ENCODE results near the gene USP43. TPM values are rescaled to one million over a fixed set of nuclear protein-coding genes. Genes with fewer than 3 reads are reported as not detected.

USP43 gene
- total RNA-seq, 5 donors from 2014 or later (not counting 1 experiment from before 2014, with no cell fraction given) = 0.16 to 0.35 (median 0.23) TPM

GRCh38 chr17:9669551-9670008, 24.3 kb downstream of the USP43 start:
- Histone ChIP-seq H3K27me3 (replicated peaks in 1 of 2; ENCODE audit: control insufficient read depth in 2 of 2, extremely low read depth in 1 of 2, insufficient read depth in 2 of 2, low read length in 1 of 2) (peaks cover 2 to 6% of the 10 kb centered on the region in 2 experiments), H3K4me3 (ENCODE audit: control insufficient read depth in 1 of 2, extremely low read depth in 1 of 2, low read length in 1 of 2) (no peak overlapping the region), H3K27ac (ENCODE audit: low read length) (no peak overlapping the region), H3K36me3 (ENCODE audit: control insufficient read depth in 2 of 2, extremely low read depth in 1 of 2, insufficient read depth in 1 of 2, low read length in 1 of 2) (no peaks in the 10 kb centered on the region), H3K9me3 (no peaks in the 10 kb centered on the region), H3K4me1 (ENCODE audit: control insufficient read depth in 1 of 2, extremely low read depth in 1 of 2, insufficient read depth in 2 of 2, low read length in 2 of 2) (peaks cover 0 to 10% of the 10 kb centered on the region in 2 experiments)
- peaks cover 21 to 31% of the 10 kb centered on the region in 2 donors for H3K27me3 Mint-ChIP-seq
- 89% methylated on average over 4 of the region's 6 CpGs for WGBS (ENCODE audit: insufficient coverage)
- ChIA-PET CTCF (no interaction called here), POLR2A (no interaction called here)
- no peaks in the 10 kb centered on the region for H3K36me3 Mint-ChIP-seq
- no peak overlapping the region for H3K27ac Mint-ChIP-seq
- no peak overlapping the region for H3K4me3 Mint-ChIP-seq
- ATAC-seq (replicated peaks in 1 of 4) (no peak), DNase-seq (no peak)
- H3K9me3 Mint-ChIP-seq = no peaks in the 10 kb centered on the region
- H3K4me1 Mint-ChIP-seq = peaks cover 7 to 19% (median 15%) of the 10 kb centered on the region in 3 donors

DNA sequence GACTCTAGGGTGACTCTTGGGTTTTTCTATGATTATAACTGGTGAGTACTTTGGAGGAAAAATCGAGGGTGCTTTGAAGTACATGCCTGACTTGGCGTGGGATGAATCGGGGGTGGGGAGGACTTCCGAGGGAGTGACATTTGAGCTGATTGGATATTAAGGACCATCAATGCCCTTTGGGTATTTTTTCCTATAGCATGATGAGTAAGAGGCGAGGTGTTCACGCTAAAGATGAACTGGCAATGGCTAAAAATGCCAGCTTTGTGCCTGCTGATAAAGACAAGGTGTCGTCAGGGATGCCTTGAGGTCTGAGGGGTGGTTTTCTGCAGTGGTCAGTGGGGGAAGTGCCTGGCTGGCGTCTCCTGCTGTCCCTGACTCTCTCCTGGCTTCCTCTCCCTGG, 25.3 kb downstream of the USP43 start:
- no peaks in the 10 kb centered on the region for H3K9me3 Mint-ChIP-seq
- no peak overlapping the region for H3K27ac Mint-ChIP-seq
- Histone ChIP-seq H3K27me3 (replicated peaks in 1 of 2; ENCODE audit: control insufficient read depth in 2 of 2, extremely low read depth in 1 of 2, insufficient read depth in 2 of 2, low read length in 1 of 2) (peaks cover 2 to 6% of the 10 kb centered on the region in 2 experiments), H3K4me3 (ENCODE audit: control insufficient read depth in 1 of 2, extremely low read depth in 1 of 2, low read length in 1 of 2) (no peak overlapping the region), H3K27ac (ENCODE audit: low read length) (no peak overlapping the region), H3K9me3 (no peaks in the 10 kb centered on the region), H3K4me1 (ENCODE audit: control insufficient read depth in 1 of 2, extremely low read depth in 1 of 2, insufficient read depth in 2 of 2, low read length in 2 of 2) (peaks cover 0 to 10% of the 10 kb centered on the region in 2 experiments), H3K36me3 (ENCODE audit: control insufficient read depth in 2 of 2, extremely low read depth in 1 of 2, insufficient read depth in 1 of 2, low read length in 1 of 2) (no peaks in the 10 kb centered on the region)
- H3K4me3 Mint-ChIP-seq = no peak overlapping the region
- no peaks in the 10 kb centered on the region for H3K36me3 Mint-ChIP-seq
- 69% methylated on average over 7 of the region's 8 CpGs for WGBS (ENCODE audit: insufficient coverage)
- peaks cover 16 to 31% of the 10 kb centered on the region in 2 donors for H3K27me3 Mint-ChIP-seq
- ChIA-PET CTCF (no interaction called here), POLR2A (no interaction called here)
- peaks cover 7 to 18% (median 15%) of the 10 kb centered on the region in 3 donors for H3K4me1 Mint-ChIP-seq
- no peak for ATAC-seq (replicated peaks in 1 of 4)
- DNase-seq = no peak

GRCh38 chr17:9671559-9671958, 26.2 kb downstream of the USP43 start:
- peaks cover 0 to 4% of the 10 kb centered on the region in 2 experiments for H3K4me1 ChIP-seq (ENCODE audit: control insufficient read depth in 1 of 2, extremely low read depth in 1 of 2, insufficient read depth in 2 of 2, low read length in 2 of 2)
- H3K4me3 ChIP-seq (ENCODE audit: control insufficient read depth in 1 of 2, extremely low read depth in 1 of 2, low read length in 1 of 2) = no peak overlapping the region
- DNase-seq (no peak), ATAC-seq (replicated peaks in 1 of 4) (no peak)
- H3K36me3 ChIP-seq (ENCODE audit: control insufficient read depth in 2 of 2, extremely low read depth in 1 of 2, insufficient read depth in 1 of 2, low read length in 1 of 2) = no peaks in the 10 kb centered on the region
- peaks cover 2 to 6% of the 10 kb centered on the region in 2 experiments for H3K27me3 ChIP-seq (replicated peaks in 1 of 2; ENCODE audit: control insufficient read depth in 2 of 2, extremely low read depth in 1 of 2, insufficient read depth in 2 of 2, low read length in 1 of 2)
- no peak overlapping the region for H3K27ac ChIP-seq (ENCODE audit: low read length)
- no peaks in the 10 kb centered on the region for H3K9me3 Mint-ChIP-seq
- no peaks in the 10 kb centered on the region for H3K36me3 Mint-ChIP-seq
- ChIA-PET POLR2A (no interaction called here), CTCF (no interaction called here)
- WGBS (ENCODE audit: insufficient coverage) = 75% methylated on average over 3 of the region's 4 CpGs
- H3K4me3 Mint-ChIP-seq = no peak overlapping the region
- peaks cover 13 to 31% of the 10 kb centered on the region in 2 donors for H3K27me3 Mint-ChIP-seq
- peaks cover 5 to 9% (median 9%) of the 10 kb centered on the region in 3 donors for H3K4me1 Mint-ChIP-seq
- H3K9me3 ChIP-seq = no peaks in the 10 kb centered on the region
- H3K27ac Mint-ChIP-seq = no peak overlapping the region

DNA sequence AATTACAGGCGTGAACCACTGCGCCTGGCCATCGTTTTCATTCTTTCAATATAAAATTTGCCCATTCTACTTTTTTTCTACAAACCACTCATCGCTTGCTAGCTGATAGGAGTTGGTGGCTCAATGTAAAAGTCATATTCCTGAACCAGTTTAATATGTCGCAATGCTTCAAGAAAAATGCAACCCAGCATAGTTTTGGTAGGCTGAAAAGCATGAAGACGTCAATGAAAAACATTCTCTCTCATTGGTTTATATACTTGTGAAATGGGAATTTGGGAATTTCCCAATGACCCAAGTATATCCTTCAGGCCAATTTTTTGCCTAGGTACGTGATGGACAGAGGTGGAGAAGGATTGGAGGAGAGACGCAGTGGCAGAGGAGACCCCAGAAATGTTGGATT, 26.9 kb downstream of the USP43 start:
- peaks cover 13 to 31% of the 10 kb centered on the region in 2 donors for H3K27me3 Mint-ChIP-seq
- WGBS (ENCODE audit: insufficient coverage) = 100% methylated on average over 1 of the region's 8 CpGs
- H3K4me3 ChIP-seq (ENCODE audit: control insufficient read depth in 1 of 2, extremely low read depth in 1 of 2, low read length in 1 of 2) = no peak overlapping the region
- H3K4me1 Mint-ChIP-seq = peaks cover 0 to 4% (median 4%) of the 10 kb centered on the region in 3 donors
- no peak for ATAC-seq (replicated peaks in 1 of 4)
- H3K36me3 Mint-ChIP-seq = no peaks in the 10 kb centered on the region
- peaks cover 2 to 8% of the 10 kb centered on the region in 2 experiments for H3K27me3 ChIP-seq (replicated peaks in 1 of 2; ENCODE audit: control insufficient read depth in 2 of 2, extremely low read depth in 1 of 2, insufficient read depth in 2 of 2, low read length in 1 of 2)
- no peaks in the 10 kb centered on the region for H3K9me3 Mint-ChIP-seq
- H3K4me1 ChIP-seq (ENCODE audit: control insufficient read depth in 1 of 2, extremely low read depth in 1 of 2, insufficient read depth in 2 of 2, low read length in 2 of 2) = no peaks in the 10 kb centered on the region
- ChIA-PET CTCF (no interaction called here), POLR2A (no interaction called here)
- DNase-seq = no peak
- no peak overlapping the region for H3K4me3 Mint-ChIP-seq
- no peak overlapping the region for H3K27ac Mint-ChIP-seq
- no peaks in the 10 kb centered on the region for H3K36me3 ChIP-seq (ENCODE audit: control insufficient read depth in 2 of 2, extremely low read depth in 1 of 2, insufficient read depth in 1 of 2, low read length in 1 of 2)
- H3K9me3 ChIP-seq = no peaks in the 10 kb centered on the region
- no peak overlapping the region for H3K27ac ChIP-seq (ENCODE audit: low read length)

DNA sequence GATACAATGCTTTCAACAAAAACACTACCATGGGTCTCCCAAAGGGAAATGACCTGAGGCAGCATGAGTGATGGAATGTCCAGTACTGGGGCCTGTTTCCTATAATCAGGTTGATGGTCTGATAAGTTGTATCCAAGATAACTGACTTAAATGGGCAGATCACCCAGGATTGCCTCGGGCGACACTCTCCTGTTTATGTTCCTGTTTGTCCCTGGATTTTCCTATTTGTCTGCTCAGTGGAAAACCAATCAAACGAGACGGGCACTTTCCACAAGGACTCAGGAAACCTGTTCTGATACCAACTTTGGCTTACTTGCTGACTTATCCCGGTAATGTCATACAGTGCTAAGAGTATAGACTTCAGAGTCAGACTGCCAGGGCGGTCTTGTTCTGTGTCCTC, 27.4 kb downstream of the USP43 start:
- ChIA-PET POLR2A (no interaction called here), CTCF (no interaction called here)
- Mint-ChIP-seq H3K27me3 (peaks cover 13 to 26% of the 10 kb centered on the region in 2 donors), H3K27ac (no peak overlapping the region), H3K9me3 (no peaks in the 10 kb centered on the region), H3K4me3 (no peak overlapping the region), H3K36me3 (no peaks in the 10 kb centered on the region), H3K4me1 (peaks cover 0 to 4% (median under 1%) of the 10 kb centered on the region in 3 donors)
- H3K27me3 ChIP-seq (replicated peaks in 1 of 2; ENCODE audit: control insufficient read depth in 2 of 2, extremely low read depth in 1 of 2, insufficient read depth in 2 of 2, low read length in 1 of 2) = peaks cover 2 to 8% of the 10 kb centered on the region in 2 experiments
- WGBS (ENCODE audit: insufficient coverage) = 85% methylated on average over 6 of the region's 6 CpGs
- H3K4me3 ChIP-seq (ENCODE audit: control insufficient read depth in 1 of 2, extremely low read depth in 1 of 2, low read length in 1 of 2) = no peak overlapping the region
- H3K36me3 ChIP-seq (ENCODE audit: control insufficient read depth in 2 of 2, extremely low read depth in 1 of 2, insufficient read depth in 1 of 2, low read length in 1 of 2) = no peaks in the 10 kb centered on the region
- no peaks in the 10 kb centered on the region for H3K4me1 ChIP-seq (ENCODE audit: control insufficient read depth in 1 of 2, extremely low read depth in 1 of 2, insufficient read depth in 2 of 2, low read length in 2 of 2)
- DNase-seq (no peak), ATAC-seq (replicated peaks in 1 of 4) (no peak)
- no peaks in the 10 kb centered on the region for H3K9me3 ChIP-seq
- no peak overlapping the region for H3K27ac ChIP-seq (ENCODE audit: low read length)

DNA sequence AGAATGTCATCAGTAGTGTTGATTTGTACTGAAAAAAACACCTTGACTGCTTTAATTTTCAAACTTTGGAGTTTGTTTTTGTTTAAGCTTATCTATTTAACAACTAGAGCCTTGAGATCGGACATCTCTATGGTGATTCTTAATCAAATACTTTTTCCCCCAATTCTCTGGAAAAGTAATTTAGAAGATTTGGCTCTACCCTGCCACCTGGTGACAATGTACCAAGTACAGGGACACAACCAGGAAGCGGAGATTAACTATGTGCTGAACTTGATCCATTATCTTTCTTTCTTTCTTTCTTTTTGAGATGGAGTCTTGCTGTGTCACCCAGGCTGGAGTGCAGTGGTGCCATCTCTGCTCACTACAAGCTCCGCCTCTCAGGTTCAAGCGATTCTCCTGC, 30.8 kb downstream of the USP43 start:
- no peaks in the 10 kb centered on the region for H3K4me1 Mint-ChIP-seq
- peaks cover 2 to 8% of the 10 kb centered on the region in 2 donors for H3K27me3 Mint-ChIP-seq
- H3K36me3 ChIP-seq (ENCODE audit: control insufficient read depth in 2 of 2, extremely low read depth in 1 of 2, insufficient read depth in 1 of 2, low read length in 1 of 2) = no peaks in the 10 kb centered on the region
- POLR2A ChIA-PET = interaction anchor here in 1 of 2 donors (0.6 kb wide), 1 partner anchor 15 kb away, joined by 3 read pairs; no protein-coding TSS in a partner anchor
- CTCF ChIA-PET = no interaction called here
- WGBS (ENCODE audit: insufficient coverage) = 100% methylated on average over 1 of the region's 4 CpGs
- no peak overlapping the region for H3K4me3 Mint-ChIP-seq
- DNase-seq (no peak), ATAC-seq (replicated peaks in 1 of 4) (no peak)
- no peaks in the 10 kb centered on the region for H3K9me3 ChIP-seq
- H3K27me3 ChIP-seq (replicated peaks in 1 of 2; ENCODE audit: control insufficient read depth in 2 of 2, extremely low read depth in 1 of 2, insufficient read depth in 2 of 2, low read length in 1 of 2) = peaks cover 2% of the 10 kb centered on the region in 2 experiments
- no peak overlapping the region for H3K27ac Mint-ChIP-seq
- H3K4me3 ChIP-seq (ENCODE audit: control insufficient read depth in 1 of 2, extremely low read depth in 1 of 2, low read length in 1 of 2) = no peak overlapping the region
- no peak overlapping the region for H3K27ac ChIP-seq (ENCODE audit: low read length)
- H3K4me1 ChIP-seq (ENCODE audit: control insufficient read depth in 1 of 2, extremely low read depth in 1 of 2, insufficient read depth in 2 of 2, low read length in 2 of 2) = no peaks in the 10 kb centered on the region
- peaks cover 5 to 11% (median 11%) of the 10 kb centered on the region in 3 donors for H3K9me3 Mint-ChIP-seq
- H3K36me3 Mint-ChIP-seq = peaks cover 6% of the 10 kb centered on the region

All from T-cell (primary cell).